Measurements from ENCODE around the gene PRAMEF33. TPM values are rescaled to one million over a fixed set of nuclear protein-coding genes. Genes with fewer than 3 reads are reported as not detected.

Gene PRAMEF33, protein sequence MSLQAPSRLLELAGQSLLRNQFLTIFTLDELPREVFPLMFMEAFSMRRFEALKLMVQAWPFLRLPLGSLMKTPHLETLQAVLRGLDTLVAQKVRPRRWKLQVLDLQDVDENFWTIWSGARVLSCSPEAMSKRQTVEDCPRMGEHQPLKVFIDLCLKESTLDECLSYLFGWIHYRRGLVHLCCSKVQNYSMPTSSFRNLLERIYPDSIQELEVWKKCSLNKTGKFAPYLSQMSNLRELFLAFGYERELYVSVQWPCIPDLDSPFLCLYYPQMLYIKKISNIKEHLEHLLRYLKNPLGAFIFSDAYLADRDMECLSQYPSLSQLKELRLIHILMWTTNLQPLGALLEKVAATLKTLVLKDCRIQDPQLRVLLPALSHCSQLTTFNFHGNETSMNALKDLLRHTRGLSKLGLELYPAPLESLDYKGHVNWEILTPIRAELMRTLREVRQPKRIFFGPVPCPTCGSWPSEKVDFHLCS
- not detected for total RNA-seq

DNA sequence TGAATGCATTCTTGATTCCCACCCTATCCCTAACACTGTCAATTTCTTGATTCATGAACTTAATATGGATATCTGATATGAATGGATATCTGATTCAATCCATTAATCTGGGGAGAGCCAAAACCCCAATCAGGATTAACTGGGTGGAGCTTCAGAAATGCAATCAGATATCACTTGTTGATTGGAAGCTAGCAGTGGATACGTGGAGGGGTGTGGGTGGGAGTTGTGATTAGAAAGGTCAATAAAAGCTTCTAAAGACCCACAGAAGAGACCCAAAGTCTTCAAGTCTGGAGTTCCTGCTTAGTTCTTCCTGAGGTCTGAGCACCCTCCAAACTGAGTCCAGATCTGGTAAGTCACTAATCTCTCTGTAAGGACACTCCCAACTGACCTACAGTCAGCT, at the start of gene PRAMEF33:
PRAMEF33 (plus strand) TSS at position 301 of the 400 bp plus-strand sequence. CDS start 2,416 bp downstream, outside the sequence.

GRCh38 chr1:13253898-13254297, 49.4 kb upstream of the PRAMEF33 start, which contains the start of gene PRAMEF5:
TSS of gene PRAMEF5 (plus strand) at chr1:13254198. CDS start at chr1:13259269, 5,071 bp downstream.

DNA sequence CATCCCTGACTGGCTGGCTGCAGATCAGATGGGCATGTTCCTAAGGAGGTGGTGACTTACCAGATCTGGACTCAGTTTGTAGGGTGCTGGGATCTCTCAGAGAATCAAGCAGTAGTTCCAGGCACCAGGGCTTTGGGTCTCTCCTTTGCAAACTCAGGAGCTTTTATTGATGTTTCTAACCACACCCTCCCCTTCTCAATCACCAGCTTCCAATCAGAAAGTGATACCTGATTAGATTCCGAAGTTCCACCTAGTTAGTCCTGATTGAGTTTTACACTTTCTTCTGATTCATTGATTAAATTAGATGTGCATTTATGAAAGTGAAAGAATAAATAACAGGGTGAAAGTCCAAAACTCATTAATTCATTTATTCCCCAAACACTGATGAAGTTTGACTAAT, 18.3 kb upstream of the PRAMEF33 start, which contains the start of gene PRAMEF8:
PRAMEF8 (minus strand) TSS at position 101 of the 400 bp plus-strand sequence. CDS start 1,046 bp downstream, outside the sequence.

GRCh38 chr1:13315281-13315680, 11.9 kb downstream of the PRAMEF33 start, which contains the start of gene PRAMEF15:
TSS of gene PRAMEF15 (plus strand) at chr1:13315581. CDS start at chr1:13318408, 2,827 bp downstream.

GRCh38 chr1:13347034-13347433, 43.7 kb downstream of the PRAMEF33 start, which contains the start of gene PRAMEF14:
TSS of gene PRAMEF14 (minus strand) at chr1:13347134. CDS start at chr1:13345314, 1,820 bp downstream.

Other genes starting within 250 kb of the PRAMEF33 start
- gene PRAMEF27, start 247.0 kb upstream of the PRAMEF33 start, total RNA-seq: not detected
- gene HNRNPCL3, start 242.8 kb upstream of the PRAMEF33 start, total RNA-seq: not detected
- not detected for gene PRAMEF25, start 232.8 kb upstream of the PRAMEF33 start, total RNA-seq
- gene HNRNPCL2, start 186.7 kb upstream of the PRAMEF33 start, total RNA-seq: not detected
- gene PRAMEF26, start 147.5 kb upstream of the PRAMEF33 start, total RNA-seq: not detected
- gene HNRNPCL4, start 137.9 kb upstream of the PRAMEF33 start, total RNA-seq: not detected
- gene PRAMEF9, start 131.7 kb upstream of the PRAMEF33 start, total RNA-seq: not detected
- gene PRAMEF13, start 102.1 kb upstream of the PRAMEF33 start, total RNA-seq: not detected
- not detected for gene PRAMEF18, start 77.4 kb upstream of the PRAMEF33 start, total RNA-seq
- not detected for gene PRAMEF5, start 49.3 kb upstream of the PRAMEF33 start, total RNA-seq
- not detected for gene PRAMEF8, start 18.4 kb upstream of the PRAMEF33 start, total RNA-seq
- gene PRAMEF15, start 12.0 kb downstream of the PRAMEF33 start, total RNA-seq: not detected
- not detected for gene PRAMEF14, start 43.6 kb downstream of the PRAMEF33 start, total RNA-seq
- gene PRAMEF19, start 68.4 kb downstream of the PRAMEF33 start, total RNA-seq: not detected
- not detected for gene PRAMEF17, start 86.1 kb downstream of the PRAMEF33 start, total RNA-seq
- not detected for gene PRAMEF20, start 106.9 kb downstream of the PRAMEF33 start, total RNA-seq
- gene LRRC38, start 210.5 kb downstream of the PRAMEF33 start, total RNA-seq: 1.6 TPM